ENCODE measurements around the gene CELSR3.

Gene CELSR3, protein sequence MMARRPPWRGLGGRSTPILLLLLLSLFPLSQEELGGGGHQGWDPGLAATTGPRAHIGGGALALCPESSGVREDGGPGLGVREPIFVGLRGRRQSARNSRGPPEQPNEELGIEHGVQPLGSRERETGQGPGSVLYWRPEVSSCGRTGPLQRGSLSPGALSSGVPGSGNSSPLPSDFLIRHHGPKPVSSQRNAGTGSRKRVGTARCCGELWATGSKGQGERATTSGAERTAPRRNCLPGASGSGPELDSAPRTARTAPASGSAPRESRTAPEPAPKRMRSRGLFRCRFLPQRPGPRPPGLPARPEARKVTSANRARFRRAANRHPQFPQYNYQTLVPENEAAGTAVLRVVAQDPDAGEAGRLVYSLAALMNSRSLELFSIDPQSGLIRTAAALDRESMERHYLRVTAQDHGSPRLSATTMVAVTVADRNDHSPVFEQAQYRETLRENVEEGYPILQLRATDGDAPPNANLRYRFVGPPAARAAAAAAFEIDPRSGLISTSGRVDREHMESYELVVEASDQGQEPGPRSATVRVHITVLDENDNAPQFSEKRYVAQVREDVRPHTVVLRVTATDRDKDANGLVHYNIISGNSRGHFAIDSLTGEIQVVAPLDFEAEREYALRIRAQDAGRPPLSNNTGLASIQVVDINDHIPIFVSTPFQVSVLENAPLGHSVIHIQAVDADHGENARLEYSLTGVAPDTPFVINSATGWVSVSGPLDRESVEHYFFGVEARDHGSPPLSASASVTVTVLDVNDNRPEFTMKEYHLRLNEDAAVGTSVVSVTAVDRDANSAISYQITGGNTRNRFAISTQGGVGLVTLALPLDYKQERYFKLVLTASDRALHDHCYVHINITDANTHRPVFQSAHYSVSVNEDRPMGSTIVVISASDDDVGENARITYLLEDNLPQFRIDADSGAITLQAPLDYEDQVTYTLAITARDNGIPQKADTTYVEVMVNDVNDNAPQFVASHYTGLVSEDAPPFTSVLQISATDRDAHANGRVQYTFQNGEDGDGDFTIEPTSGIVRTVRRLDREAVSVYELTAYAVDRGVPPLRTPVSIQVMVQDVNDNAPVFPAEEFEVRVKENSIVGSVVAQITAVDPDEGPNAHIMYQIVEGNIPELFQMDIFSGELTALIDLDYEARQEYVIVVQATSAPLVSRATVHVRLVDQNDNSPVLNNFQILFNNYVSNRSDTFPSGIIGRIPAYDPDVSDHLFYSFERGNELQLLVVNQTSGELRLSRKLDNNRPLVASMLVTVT (N-terminal part only)

GRCh38 chr3:48662753-48663488, at the start of gene CELSR3:
CELSR3 (minus strand) TSS chr3:48662886; CDS start chr3:48662634, 252 bp downstream.
- Histone ChIP-seq H3K4me3 (ENCODE audit: low read length) (peak within 1 kb of the TSS; percentile 85), H3K9ac (ENCODE audit: low read depth, low read length) (peak within 1 kb of the TSS; percentile 99), H3K27ac (ENCODE audit: low read length) (peak within 1 kb of the TSS; percentile 97), H3K9me3 (ENCODE audit: insufficient read depth, low read depth, low read length) (no peaks in the 10 kb centered on the region), H3K4me1 (ENCODE audit: insufficient read depth, low read length) (peaks cover 7% of the 10 kb centered on the region; the same call in 1 of the 2 replicates), H3K36me3 (ENCODE audit: insufficient read depth, low read depth, low read length) (peaks cover 20% of the 10 kb centered on the region), H3K27me3 (ENCODE audit: insufficient read depth, low read length) (no peaks in the 10 kb centered on the region)

GRCh38 chr3:48711727-48712126, 49.0 kb upstream of the CELSR3 start:
- no peak overlapping the region for H3K4me3 ChIP-seq (ENCODE audit: low read length)
- no peak overlapping the region for H3K9ac ChIP-seq (ENCODE audit: low read depth, low read length)
- H3K4me1 ChIP-seq (ENCODE audit: insufficient read depth, low read length): peaks cover 14% of the 10 kb centered on the region
- no peak overlapping the region for H3K27ac ChIP-seq (ENCODE audit: low read length)
- H3K36me3 ChIP-seq (ENCODE audit: insufficient read depth, low read depth, low read length): peaks cover 77% of the 10 kb centered on the region
- no peaks in the 10 kb centered on the region for H3K27me3 ChIP-seq (ENCODE audit: insufficient read depth, low read length)
- no peaks in the 10 kb centered on the region for H3K9me3 ChIP-seq (ENCODE audit: insufficient read depth, low read depth, low read length)

DNA sequence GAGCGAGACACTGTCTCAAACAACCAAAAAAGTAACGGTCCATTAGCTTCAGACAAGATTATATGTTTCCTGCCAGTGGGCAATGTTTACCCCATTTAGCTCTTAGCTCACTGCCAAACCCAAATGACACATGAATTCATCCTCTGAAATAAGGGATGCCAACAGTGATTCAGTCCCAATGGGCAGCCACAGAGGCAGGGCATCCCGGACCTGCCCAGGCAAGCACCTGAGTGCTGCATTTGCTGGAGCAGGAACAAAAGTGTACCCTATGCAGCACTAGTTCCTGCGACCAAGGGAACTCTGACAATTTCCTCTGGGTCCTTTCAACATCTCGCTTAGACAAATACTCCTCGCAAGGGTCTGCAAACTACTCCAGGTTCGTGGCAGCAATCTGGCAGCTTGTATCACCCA, 46.4 kb upstream of the CELSR3 start:
- Histone ChIP-seq H3K4me3 (ENCODE audit: low read length) (no peak overlapping the region), H3K36me3 (ENCODE audit: insufficient read depth, low read depth, low read length) (peaks cover 81% of the 10 kb centered on the region), H3K9ac (ENCODE audit: low read depth, low read length) (no peak overlapping the region), H3K27ac (ENCODE audit: low read length) (no peak overlapping the region), H3K4me1 (ENCODE audit: insufficient read depth, low read length) (peaks cover 11% of the 10 kb centered on the region), H3K27me3 (ENCODE audit: insufficient read depth, low read length) (no peaks in the 10 kb centered on the region), H3K9me3 (ENCODE audit: insufficient read depth, low read depth, low read length) (no peaks in the 10 kb centered on the region)

DNA sequence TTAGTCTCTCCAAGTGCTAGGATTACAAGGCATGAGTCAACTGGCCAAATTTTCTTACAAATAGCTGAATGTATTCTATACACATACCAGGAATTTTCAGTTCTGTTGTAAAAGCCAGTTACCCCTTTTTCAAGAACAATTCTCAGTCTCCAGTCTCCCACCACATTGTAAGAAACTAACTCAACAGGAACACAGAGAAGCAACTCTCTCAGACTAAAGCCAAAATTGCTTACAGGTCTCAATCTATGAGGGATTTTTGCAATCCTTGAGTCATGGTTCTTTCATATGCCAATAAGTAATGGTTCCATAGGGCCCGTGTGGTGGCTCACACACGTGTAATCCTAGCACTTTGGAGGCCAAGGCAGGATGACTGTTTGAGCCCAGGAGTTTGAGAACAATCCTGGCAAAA, 45.8 kb upstream of the CELSR3 start:
- Histone ChIP-seq H3K4me1 (ENCODE audit: insufficient read depth, low read length) (peaks cover 12% of the 10 kb centered on the region), H3K9me3 (ENCODE audit: insufficient read depth, low read depth, low read length) (no peaks in the 10 kb centered on the region), H3K9ac (ENCODE audit: low read depth, low read length) (no peak overlapping the region), H3K4me3 (ENCODE audit: low read length) (no peak overlapping the region), H3K27ac (ENCODE audit: low read length) (no peak overlapping the region), H3K36me3 (ENCODE audit: insufficient read depth, low read depth, low read length) (peaks cover 78% of the 10 kb centered on the region), H3K27me3 (ENCODE audit: insufficient read depth, low read length) (no peaks in the 10 kb centered on the region)

DNA sequence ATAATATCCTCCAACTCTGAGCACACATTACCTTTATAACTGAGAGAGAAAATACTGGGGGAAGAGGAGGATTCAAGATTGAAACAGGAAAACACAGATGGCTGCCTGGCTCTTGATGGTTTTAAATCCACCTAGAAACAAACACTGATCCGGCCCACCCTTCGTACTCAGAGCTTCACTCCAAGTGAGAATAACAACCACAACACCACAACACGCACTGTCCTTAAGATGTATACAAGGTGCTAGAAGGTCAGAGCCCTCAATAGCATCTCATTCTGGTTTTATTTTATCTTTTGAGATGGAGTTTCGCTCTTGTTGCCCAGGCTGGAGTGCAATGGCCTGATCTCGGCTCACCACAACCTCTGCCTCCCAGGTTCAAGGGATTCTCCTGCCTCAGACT, 44.5 kb upstream of the CELSR3 start:
- H3K9me3 ChIP-seq (ENCODE audit: insufficient read depth, low read depth, low read length): no peaks in the 10 kb centered on the region
- H3K9ac ChIP-seq (ENCODE audit: low read depth, low read length): no peak overlapping the region
- no peak overlapping the region for H3K4me3 ChIP-seq (ENCODE audit: low read length)
- peaks cover 72% of the 10 kb centered on the region for H3K36me3 ChIP-seq (ENCODE audit: insufficient read depth, low read depth, low read length)
- no peaks in the 10 kb centered on the region for H3K27me3 ChIP-seq (ENCODE audit: insufficient read depth, low read length)
- H3K4me1 ChIP-seq (ENCODE audit: insufficient read depth, low read length): peaks cover 20% of the 10 kb centered on the region
- no peak overlapping the region for H3K27ac ChIP-seq (ENCODE audit: low read length)

- Histone ChIP-seq H3K9me3 (ENCODE audit: insufficient read depth, low read depth, low read length) (no peaks in the 10 kb centered on the region), H3K9ac (ENCODE audit: low read depth, low read length) (peak overlapping the region; percentile 43; the same call in 1 of the 2 replicates), H3K36me3 (ENCODE audit: insufficient read depth, low read depth, low read length) (peaks cover 64% of the 10 kb centered on the region), H3K4me1 (ENCODE audit: insufficient read depth, low read length) (peaks cover 12% of the 10 kb centered on the region), H3K27me3 (ENCODE audit: insufficient read depth, low read length) (no peaks in the 10 kb centered on the region), H3K4me3 (ENCODE audit: low read length) (peak overlapping the region; percentile 55), H3K27ac (ENCODE audit: low read length) (no peak overlapping the region)
These were observed 39.7 kb upstream of the CELSR3 start for GRCh38 chr3:48702320-48702920.

GRCh38 chr3:48700731-48701405, 38.2 kb upstream of the CELSR3 start:
- Histone ChIP-seq H3K9me3 (ENCODE audit: insufficient read depth, low read depth, low read length) (no peaks in the 10 kb centered on the region), H3K27me3 (ENCODE audit: insufficient read depth, low read length) (no peaks in the 10 kb centered on the region), H3K27ac (ENCODE audit: low read length) (no peak overlapping the region), H3K36me3 (ENCODE audit: insufficient read depth, low read depth, low read length) (peaks cover 56% of the 10 kb centered on the region), H3K4me1 (ENCODE audit: insufficient read depth, low read length) (peaks cover 17% of the 10 kb centered on the region), H3K4me3 (ENCODE audit: low read length) (no peak overlapping the region), H3K9ac (ENCODE audit: low read depth, low read length) (peak overlapping the region; percentile 37; the same call in 1 of the 2 replicates)

- H3K4me3 ChIP-seq (ENCODE audit: low read length): no peak overlapping the region
- H3K9ac ChIP-seq (ENCODE audit: low read depth, low read length): no peak overlapping the region
- peaks cover 12% of the 10 kb centered on the region for H3K4me1 ChIP-seq (ENCODE audit: insufficient read depth, low read length)
- no peak overlapping the region for H3K27ac ChIP-seq (ENCODE audit: low read length)
- H3K9me3 ChIP-seq (ENCODE audit: insufficient read depth, low read depth, low read length): no peaks in the 10 kb centered on the region
- H3K27me3 ChIP-seq (ENCODE audit: insufficient read depth, low read length): no peaks in the 10 kb centered on the region
- peaks cover 60% of the 10 kb centered on the region for H3K36me3 ChIP-seq (ENCODE audit: insufficient read depth, low read depth, low read length)
These were observed 36.2 kb upstream of the CELSR3 start for GRCh38 chr3:48698891-48699290.

DNA sequence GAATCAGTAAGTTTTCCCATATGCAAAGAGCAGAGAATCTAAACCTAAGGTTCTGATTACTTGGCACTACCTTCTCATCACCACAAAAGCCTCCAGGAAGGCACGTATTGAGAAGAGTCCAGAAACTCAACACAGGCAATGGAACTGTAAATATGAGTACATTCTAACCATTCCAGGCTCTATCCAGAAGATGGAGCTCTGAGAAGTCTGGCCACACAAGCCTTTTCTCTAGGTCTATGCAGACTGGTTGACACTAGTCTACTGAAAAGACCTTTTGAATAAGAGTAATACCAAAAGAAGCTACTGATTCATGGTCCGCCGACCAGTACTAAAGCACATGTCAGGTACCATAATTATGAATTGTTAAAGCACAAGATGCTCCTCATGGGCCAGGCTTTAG, 35.3 kb upstream of the CELSR3 start:
- Histone ChIP-seq H3K27ac (ENCODE audit: low read length) (no peak overlapping the region), H3K4me3 (ENCODE audit: low read length) (no peak overlapping the region), H3K4me1 (ENCODE audit: insufficient read depth, low read length) (peaks cover 10% of the 10 kb centered on the region), H3K9ac (ENCODE audit: low read depth, low read length) (no peak overlapping the region), H3K9me3 (ENCODE audit: insufficient read depth, low read depth, low read length) (no peaks in the 10 kb centered on the region), H3K36me3 (ENCODE audit: insufficient read depth, low read depth, low read length) (peaks cover 67% of the 10 kb centered on the region), H3K27me3 (ENCODE audit: insufficient read depth, low read length) (no peaks in the 10 kb centered on the region)

GRCh38 chr3:48696601-48697000, 33.9 kb upstream of the CELSR3 start:
- H3K9me3 ChIP-seq (ENCODE audit: insufficient read depth, low read depth, low read length): no peaks in the 10 kb centered on the region
- no peak overlapping the region for H3K9ac ChIP-seq (ENCODE audit: low read depth, low read length)
- H3K4me1 ChIP-seq (ENCODE audit: insufficient read depth, low read length): peaks cover 5% of the 10 kb centered on the region; the same call in 1 of the 2 replicates
- no peaks in the 10 kb centered on the region for H3K27me3 ChIP-seq (ENCODE audit: insufficient read depth, low read length)
- H3K36me3 ChIP-seq (ENCODE audit: insufficient read depth, low read depth, low read length): peaks cover 76% of the 10 kb centered on the region
- H3K27ac ChIP-seq (ENCODE audit: low read length): no peak overlapping the region
- H3K4me3 ChIP-seq (ENCODE audit: low read length): no peak overlapping the region
